ENCODE measurements around the gene CGB3.
A peak's percentile ranks its signal among the peaks of the same experiment; 100 is the strongest.
"Not testable (repeated sequence)": the region's sequence is repeated elsewhere in the genome, so short reads cannot be mapped to it uniquely, and the experiment has no call there.

The CGB3 gene

DNA sequence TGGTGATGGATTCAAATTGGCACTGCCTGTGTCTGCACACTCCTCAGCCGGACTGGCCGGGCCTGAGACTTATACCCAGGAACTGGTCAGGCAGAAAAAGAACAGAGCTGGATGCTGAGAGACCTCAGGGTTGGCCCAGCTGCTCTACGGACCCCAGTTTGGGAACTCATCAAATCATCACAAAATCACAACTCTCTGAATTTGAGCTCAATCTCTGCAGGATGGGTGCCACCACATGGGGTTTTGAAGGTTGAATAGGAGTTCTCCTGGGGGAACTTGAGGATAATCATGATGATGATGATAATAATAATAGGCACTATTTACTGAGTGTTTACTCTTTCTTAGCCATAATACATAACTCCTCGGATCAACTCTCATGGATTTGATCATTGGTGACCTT lies 18.5 kb upstream of the CGB3 start:
- not testable (repeated sequence) for DNase-seq (ENCODE audit: low read depth in 2 of 2)

DNA sequence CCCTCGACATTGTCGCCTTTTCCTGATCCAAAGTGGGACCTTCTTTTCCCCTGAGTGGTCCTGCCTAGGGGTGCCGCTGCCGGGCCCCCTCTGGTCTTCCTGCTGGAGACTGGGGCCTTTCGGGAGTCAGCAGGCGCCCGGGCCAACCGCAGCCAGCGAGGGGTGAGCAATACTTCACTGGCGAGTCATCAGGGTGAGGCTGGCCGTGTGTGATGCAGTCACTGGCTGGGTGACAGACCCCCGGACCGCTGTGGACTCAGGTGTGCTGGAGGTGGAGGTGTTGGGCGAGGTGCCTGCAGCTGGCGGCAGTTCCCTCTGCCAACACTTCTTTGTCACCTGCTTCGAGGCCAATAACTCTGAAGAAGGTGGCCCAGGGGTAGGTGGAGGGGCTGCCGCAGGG lies 18.0 kb upstream of the CGB3 start:
- no peak for DNase-seq (ENCODE audit: low read depth in 2 of 2)

DNA sequence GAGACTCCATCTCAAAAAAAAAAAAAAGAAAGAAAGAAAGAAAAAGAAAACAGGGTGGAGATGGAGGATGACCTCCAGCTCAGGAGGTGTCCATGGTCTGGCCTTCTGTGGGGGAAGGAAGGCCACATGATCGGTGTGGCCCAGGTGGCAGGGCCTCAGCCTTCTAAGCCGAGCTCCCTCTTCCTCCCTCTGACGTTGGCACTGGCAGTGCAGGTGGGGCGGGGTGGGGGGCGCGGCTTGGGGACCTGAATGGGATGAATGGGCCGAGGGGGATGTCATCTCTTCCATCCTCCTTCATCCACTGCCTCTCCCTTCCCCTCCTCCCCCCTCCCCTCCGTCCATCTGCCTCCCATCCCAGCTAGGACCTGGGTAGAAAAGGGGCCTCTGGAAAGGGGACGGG lies 15.6 kb upstream of the CGB3 start:
- not testable (repeated sequence) for DNase-seq (ENCODE audit: low read depth in 2 of 2)

DNA sequence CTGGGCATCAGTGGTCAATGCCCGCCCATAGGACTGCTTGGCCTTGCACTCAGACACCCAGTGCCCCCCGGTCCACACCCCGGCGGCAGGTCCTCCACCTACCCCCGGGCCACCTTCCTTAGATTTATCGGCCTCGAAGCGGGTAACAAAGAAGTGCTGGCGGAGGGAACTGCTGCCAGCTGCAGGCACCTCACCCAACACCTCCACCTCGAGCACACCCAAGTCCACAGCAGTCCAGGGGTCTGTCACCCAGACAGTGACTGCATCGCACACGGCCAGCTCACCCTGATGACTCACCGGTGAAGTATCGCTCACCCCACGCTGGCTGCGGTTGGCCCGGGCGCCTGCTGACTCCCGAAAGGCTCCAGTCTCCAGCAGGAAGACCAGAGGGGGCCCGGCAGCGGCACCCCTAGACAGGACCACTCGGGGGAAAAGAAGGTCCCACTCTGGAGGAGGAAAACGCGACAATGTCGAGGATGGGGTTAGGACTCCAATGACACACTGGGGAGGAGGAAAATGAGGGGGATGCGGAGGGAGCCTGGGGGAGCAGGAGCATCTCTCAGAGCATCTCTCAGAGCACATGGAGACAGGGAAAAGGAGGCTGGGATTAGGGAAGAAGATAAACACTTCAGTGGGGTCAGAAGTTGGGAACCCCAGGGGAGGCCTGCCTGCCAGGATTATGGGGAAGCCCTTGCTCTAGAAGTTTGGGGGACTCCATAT lies 14.6 kb upstream of the CGB3 start:
- not testable (repeated sequence) for DNase-seq (ENCODE audit: low read depth in 2 of 2)

DNA sequence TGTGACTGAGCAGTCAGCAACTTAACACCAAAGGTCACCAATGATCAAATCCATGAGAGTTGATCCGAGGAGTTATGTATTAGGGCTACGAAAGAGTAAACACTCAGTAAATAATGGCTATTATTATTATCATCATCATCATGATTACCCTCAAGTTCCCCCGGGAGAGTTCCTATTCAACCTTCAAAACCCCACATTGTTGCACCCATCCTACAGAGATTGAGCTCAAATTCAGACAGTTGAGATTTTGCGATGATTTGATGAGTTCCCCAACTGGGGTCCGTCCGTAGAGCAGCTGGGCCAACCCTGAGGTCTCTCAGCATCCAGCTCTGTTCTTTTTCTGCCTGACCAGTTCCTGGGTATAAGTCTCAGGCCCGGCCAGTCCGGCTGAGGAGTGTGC lies 14.0 kb upstream of the CGB3 start:
- DNase-seq (ENCODE audit: low read depth in 2 of 2), result not testable (repeated sequence)

DNA sequence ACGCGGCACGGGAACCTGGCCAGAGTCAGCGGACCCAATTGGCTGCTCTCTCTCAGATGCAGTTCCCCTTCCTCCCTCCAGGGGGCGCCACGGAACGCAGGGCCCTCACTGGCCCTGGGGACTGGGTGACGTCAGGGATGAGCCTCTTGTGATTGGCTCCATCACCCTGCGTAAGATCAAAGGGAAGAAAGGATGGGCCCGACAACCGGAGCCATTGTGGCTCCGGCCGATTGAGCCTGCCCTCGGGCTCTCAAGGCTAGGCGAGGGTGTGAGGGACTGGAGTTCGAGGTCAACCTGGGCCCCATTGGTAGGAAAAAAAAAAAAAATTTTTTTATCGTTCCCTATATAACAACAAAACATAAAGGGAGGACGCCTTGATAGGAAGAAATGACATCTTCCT lies 12.7 kb upstream of the CGB3 start, which contains the start of gene CGB1:
Gene CGB1 (minus strand): TSS at position 81 of the 400 bp plus-strand sequence. CDS start 184 bp downstream, outside the sequence.
- not testable (repeated sequence) for DNase-seq (ENCODE audit: low read depth in 2 of 2)

DNA sequence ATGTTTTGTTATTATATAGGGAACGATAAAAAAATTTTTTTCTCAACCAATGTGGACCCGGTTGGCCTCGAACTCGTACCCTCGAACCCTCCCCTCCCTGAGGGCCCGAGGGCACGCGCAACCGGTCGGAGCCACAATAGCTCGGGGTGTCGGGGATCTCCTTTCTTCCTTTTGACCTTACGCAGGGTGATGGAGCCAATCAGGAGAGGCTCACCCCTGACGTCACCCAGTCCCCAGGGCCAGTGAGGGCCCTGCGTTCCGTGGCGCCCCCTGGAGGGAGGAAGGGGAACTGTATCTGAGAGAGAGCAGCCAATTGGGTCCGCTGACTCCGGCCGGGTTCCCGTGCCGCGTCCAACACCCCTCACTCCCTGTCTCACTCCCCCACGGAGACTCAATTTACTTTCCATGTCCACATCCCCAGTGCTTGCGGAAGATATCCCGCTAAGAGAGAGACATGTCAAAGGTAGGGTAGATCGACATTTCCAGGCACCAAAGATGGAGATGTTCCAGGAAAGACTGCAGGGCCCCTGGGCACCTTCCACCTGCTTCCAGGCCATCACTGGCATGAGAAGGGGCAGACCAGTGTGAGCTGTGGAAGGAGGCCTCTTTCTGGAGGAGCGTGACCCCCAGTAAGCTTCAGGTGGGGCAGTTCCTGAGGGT lies 7.6 kb upstream of the CGB3 start, which contains the start of gene CGB2:
Gene CGB2 (plus strand): TSS at position 249 of the 660 bp plus-strand sequence. CDS start 206 bp downstream, at position 455.
- DNase-seq (ENCODE audit: low read depth in 2 of 2), result peak; percentile 17 to 19

DNA sequence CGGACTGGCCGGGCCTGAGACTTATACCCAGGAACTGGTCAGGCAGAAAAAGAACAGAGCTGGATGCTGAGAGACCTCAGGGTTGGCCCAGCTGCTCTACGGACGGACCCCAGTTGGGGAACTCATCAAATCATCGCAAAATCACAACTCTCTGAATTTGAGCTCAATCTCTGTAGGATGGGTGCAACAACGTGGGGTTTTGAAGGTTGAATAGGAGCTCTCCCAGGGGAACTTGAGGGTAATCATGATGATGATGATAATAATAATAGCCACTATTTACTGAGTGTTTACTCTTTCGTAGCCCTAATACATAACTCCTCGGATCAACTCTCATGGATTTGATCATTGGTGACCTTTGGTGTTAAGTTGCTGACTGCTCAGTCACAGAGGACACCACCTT lies 6.2 kb upstream of the CGB3 start:
- not testable (repeated sequence) for DNase-seq (ENCODE audit: low read depth in 2 of 2)

DNA sequence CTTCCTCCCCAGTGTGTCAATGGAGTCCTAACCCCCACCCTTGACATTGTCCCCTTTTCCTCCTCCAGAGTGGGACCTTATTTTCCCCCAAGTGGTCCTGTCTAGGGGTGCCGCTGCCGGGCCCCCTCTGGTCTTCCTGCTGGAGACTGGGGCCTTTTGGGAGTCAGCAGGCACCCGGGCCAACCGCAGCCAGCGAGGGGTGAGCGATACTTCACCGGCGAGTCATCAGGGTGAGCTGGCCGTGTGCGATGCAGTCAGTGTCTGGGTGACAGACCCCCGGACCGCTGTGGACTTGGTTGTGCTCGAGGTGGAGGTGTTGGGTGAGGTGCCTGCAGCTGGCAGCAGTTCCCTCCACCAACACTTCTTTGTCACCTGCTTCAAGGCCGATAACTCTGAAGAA lies 5.6 kb upstream of the CGB3 start:
- not testable (repeated sequence) for DNase-seq (ENCODE audit: low read depth in 2 of 2)

DNA sequence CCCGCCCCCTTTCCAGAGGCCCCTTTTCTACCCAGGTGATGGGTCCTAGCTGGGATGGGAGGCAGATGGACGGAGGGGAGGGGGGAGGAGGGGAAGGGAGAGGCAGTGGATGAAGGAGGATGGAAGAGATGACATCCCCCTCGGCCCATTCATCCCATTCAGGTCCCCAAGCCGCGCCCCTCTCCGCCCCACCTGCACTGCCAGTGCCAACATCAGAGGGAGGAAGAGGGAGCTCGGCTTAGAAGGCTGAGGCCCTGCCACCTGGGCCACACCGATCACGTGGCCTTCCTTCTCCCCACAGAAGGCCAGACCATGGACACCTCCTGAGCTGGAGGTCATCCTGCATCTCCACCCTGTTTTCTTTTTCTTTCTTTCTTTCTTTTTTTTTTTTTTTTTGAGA lies 4.6 kb upstream of the CGB3 start:
- DNase-seq (ENCODE audit: low read depth in 2 of 2), result not testable (repeated sequence)

DNA sequence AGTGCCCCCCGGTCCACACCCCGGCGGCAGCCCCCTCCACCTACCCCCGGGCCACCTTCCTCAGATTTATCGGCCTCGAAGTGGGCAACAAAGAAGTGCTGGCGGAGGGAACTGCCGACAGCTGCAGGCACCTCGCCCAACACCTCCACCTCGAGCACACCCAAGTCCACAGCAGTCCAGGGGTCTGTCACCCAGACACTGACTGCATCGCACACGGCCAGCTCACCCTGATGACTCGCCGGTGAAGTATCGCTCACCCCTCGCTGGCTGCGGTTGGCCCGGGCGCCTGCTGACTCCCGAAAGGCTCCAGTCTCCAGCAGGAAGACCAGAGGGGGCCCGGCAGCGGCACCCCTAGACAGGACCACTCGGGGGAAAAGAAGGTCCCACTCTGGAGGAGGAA lies 1.5 kb upstream of the CGB3 start:
- not testable (repeated sequence) for DNase-seq (ENCODE audit: low read depth in 2 of 2)

DNA sequence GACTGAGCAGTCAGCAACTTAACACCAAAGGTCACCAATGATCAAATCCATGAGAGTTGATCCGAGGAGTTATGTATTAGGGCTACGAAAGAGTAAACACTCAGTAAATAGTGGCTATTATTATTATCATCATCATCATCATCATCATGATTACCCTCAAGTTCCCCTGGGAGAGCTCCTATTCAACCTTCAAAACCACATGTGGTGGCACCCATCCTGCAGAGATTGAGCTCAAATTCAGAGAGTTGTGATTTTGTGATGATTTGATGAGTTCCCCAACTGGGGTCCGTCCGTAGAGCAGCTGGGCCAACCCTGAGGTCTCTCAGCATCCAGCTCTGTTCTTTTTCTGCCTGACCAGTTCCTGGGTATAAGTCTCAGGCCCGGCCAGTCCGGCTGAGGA lies 955 bp upstream of the CGB3 start:
- not testable (repeated sequence) for DNase-seq (ENCODE audit: low read depth in 2 of 2)

DNA sequence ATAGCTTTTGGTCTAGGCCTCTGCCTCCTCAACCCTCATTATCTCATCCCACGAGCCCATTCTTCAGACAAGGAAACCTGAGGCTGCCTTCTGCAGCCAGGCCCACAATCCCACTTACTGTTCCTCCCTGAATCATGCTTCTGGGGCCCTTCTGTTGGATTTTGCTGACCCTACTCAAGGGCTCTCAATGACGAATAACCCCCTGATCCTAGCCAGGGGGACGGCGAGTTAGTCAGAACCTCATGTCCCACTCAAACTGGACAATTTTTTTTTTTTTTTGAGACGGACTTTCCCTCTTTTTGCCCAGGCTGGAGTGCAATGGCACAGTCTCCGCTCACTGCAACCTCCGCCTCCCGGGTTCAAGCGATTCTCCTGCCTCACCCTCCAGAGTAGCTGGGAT lies 2.0 kb downstream of the CGB3 start:
- DNase-seq (ENCODE audit: low read depth in 2 of 2), result no peak

DNA sequence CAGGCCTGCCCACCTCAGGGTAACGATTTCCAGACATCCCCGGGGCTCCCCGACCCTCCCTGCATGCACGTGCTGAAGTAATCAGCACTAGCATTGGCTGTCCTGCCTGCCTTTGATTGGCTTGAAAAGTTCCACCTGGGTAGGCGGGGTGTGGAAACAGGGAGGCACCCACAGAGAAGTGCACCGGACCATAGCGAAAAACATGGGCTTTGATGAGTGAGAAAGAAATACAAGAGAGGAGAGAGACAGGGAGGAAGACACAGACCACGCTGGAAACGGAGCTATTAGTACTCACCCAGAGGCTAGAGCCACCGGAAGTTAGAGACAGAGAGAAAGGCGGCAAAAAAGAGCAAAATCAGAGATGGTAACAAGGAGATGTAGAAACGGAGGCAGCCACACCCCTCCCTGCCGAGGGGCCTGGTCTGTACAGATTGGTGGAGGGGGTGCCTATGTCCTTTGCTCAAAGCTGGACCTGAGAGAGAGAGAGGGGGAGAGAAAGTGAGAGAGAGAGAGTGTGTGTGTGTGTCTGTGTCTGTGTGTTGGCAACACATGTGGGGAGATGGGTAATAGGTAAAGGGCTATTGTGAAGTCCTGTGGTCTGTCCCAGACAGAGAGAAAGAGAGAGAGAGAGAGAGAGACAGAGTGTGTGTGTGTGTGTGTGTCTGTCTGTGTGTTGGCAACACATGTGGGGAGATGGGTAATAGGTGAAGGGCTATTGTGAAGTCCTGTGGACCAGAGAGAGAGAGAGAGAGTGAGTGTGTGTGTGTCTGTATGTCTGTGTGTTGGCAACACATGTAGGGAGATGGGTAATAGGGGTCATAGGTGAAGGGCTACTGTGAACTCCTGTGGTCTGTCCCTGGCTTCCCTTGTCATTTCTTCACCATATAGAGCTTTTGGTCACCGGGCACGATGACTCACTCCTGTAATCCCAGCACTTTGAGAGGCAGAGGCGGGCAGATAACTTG lies 2.9 kb downstream of the CGB3 start:
- DNase-seq (ENCODE audit: low read depth in 2 of 2), result no peak

DNA sequence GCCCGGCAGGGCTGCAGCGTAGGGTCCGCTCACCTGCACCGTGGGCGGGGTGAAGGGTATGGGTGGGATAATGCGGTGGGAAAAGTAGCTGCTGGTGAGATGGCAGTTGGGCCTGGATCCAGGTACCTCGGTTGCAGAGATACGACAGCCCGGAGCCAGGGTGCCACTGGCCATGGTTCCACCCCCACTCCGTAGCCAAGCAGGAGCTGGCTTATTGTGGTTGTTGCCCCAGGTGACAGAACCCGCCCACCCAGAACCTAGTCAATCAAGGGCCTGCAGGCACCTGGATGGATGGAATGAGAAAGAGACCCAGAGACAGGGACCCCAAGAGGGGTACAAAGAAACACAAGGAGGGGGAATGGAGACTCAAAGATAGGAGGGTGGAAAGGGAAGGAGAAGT lies 3.8 kb downstream of the CGB3 start:
- DNase-seq (ENCODE audit: low read depth in 2 of 2), result no peak

DNA sequence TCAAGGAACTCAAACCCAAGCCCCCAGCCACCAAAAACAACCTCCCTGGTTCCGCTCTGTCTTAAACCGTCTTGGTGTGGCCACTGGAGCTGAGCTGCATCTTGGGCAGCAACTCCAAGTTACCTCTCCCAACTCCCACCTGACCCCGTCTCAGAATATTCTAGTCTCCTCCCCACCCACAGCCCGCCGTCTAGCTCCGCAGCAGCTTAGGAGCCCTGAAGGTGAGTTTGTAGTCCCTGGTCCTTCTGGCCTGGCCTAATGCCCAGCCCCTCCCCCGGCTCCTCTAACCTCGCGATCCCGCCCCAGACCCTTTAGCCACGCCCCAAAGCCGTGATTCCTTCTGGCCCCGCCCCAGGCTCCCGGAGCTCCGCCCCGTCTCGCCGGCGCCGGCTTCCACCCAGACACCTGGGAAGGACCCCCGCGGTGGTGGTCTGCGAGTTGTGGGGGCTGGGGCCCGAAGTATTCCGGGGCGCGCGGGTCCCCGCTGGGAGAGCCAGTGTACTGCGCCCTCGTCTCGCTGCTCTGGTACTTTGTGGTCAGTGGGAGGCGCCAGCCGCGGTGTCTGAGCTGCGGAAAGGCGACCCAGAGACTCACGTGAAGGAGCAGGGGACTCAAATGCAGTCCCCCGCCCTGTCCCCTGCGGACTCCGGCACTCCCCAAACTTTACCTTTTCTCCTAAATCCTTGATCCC lies 4.7 kb downstream of the CGB3 start:
- peak; percentile 30 to 33 for DNase-seq (ENCODE audit: low read depth in 2 of 2)

DNA sequence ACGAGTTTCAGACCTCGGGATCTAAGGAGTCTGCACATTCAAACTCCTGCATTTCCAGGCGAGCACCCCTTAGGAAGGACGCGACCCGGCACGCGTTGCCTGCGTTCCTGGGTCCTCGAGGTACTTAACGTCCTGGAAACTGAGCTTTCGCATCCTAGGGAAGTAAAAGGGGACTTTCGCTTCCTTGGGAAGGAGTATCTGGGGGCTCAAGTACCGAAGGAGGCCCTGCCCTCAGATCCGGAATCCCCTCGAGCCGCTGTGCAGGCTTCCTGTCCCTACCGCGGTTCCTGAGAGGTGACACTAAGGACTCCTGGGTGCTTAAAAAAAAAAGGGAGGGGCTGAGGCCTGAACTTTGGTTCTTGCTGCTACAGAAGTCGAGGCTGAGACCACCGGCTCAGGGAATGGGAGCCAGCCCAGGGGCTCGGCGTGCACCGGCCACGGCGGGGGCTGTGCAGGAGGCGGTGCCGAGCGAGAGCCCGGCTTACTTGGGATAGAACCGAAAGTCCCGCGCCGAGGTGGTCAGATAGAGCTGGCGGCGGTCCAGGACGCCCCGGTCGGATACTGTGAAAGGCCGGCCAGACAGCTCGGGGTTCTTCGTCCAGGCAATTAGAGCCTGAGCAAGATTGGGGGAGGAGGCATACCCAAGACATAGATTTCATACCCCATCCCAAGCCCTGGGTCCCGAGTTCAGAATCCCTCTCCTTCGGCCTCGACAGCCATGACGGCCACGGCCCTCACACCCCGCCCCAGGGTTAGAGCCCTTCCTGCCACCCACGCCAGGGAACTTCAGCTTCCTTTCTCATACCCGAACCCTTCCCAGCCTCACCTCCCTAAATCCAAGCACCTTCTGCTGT lies 5.5 kb downstream of the CGB3 start:
- not testable (repeated sequence) for DNase-seq (ENCODE audit: low read depth in 2 of 2)

DNA sequence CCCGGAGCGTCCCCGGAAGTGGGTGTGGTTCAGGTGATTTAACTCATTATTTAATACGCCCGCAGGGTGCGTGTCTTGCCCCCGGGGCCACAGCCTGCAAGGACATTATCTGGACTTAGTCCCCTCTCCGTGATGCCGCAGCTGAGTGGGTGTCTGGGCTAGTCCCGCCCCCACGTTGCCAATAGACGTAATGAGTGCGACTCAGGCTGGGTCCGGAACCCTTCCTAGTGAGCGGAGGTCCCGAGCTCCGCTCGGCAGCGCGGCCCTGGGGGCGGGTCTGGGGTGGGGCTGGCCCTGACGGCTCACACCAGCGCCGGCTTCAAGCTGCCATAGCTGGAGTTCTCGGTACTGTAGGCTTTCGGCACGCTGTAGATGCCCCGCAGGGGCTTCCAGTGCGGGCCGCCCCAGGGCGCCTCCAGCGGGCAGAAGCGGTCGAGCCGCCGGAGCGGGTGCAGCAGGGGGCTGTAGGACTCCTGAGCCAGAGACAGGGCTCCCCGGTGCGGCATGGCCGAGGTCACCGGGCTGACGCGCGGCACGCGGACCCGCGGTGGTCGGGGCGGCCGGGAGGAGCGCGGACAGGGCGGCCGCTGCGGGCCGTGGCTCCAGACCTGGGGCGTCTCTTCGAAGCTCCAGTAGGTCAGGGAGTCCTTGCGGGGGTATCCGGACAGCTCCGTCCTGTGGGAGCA lies 6.3 kb downstream of the CGB3 start:
- peak in 1 of 2 donors; percentile 26 for DNase-seq (ENCODE audit: low read depth in 2 of 2)

DNA sequence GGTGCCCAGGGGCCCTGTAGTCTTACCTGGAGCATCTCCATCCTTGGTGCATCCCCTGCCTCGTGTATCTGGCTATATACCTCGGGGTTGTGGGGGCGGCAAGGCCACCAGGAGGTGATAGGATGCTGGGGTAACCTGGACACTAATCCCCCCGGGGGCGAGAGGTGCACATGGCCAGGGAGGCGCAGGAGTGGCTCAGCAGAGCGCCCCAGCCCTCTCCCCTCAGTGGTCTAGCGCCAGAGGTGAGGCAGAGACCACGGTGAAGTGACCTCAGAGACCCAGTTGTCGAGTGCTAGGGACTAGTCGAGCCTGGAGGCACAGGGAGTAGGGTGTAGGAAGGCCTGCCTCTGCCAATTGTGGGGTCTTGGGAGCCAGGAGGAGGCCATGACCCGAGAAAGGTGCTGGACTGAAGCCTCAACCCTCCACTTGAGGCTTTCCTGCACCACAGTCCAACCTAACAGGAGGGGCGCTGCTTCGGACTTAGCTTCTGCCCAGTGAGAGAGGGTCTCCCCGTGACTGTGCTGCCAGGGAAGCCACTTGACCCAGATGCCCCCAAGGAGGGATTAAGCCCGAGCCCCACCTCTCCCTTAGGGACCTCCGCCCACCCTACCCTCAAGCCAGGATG lies 7.0 kb downstream of the CGB3 start, which contains the start of gene LHB:
Gene LHB (minus strand): TSS at position 51 of the 625 bp plus-strand sequence. CDS start 10 bp downstream, at position 41.
- DNase-seq (ENCODE audit: low read depth in 2 of 2), result no peak

Measured in stimulated activated CD8-positive, alpha-beta memory T cell treated with anti-CD3 and anti-CD28 coated beads, Interleukin-15, amount 100 ng/mL, for 4 hours (primary cell).